Loucy (cell line): ENCODE results near the gene TASP1.

ENCODE experiments used
- EZH2phosphoT487 ChIP-seq: fragments of 200-600 bp; IDR thresholded peaks from 2 replicates; pipeline ENCODE4 v1.6.1; 2018; ENCODE audit warnings: antibody characterized with exemption, mild to moderate bottlenecking, moderate library complexity, borderline replicate concordance
- TF ChIP-seq, protein P1 (sequence below): fragments of 200-600 bp; sonication (generic); conservative IDR thresholded peaks from 2 replicates; pipeline ENCODE4 v1.5.1; 2014; ENCODE audit warnings: mild to moderate bottlenecking, antibody characterized with exemption, low read length

DNA sequence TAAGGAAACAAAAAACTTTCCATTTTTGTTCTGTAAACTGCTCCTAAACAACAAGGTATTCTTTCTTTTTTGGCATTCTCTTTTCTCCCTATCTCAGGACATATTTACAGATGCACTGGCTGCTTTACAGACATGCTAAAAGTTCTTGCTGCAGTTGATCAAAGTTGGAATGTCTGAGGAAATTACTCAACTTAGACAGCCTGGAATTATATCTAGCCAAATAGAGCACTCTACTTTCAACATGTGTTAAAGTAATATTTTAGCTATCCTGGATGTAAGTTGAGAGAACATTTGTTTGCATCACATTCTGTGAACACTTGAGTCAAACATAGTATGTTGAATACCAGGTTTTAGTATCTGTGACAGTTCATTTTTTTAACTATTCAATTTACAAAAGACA, 24.8 kb downstream of the TASP1 start:
- TF ChIP-seq, protein P1, sequence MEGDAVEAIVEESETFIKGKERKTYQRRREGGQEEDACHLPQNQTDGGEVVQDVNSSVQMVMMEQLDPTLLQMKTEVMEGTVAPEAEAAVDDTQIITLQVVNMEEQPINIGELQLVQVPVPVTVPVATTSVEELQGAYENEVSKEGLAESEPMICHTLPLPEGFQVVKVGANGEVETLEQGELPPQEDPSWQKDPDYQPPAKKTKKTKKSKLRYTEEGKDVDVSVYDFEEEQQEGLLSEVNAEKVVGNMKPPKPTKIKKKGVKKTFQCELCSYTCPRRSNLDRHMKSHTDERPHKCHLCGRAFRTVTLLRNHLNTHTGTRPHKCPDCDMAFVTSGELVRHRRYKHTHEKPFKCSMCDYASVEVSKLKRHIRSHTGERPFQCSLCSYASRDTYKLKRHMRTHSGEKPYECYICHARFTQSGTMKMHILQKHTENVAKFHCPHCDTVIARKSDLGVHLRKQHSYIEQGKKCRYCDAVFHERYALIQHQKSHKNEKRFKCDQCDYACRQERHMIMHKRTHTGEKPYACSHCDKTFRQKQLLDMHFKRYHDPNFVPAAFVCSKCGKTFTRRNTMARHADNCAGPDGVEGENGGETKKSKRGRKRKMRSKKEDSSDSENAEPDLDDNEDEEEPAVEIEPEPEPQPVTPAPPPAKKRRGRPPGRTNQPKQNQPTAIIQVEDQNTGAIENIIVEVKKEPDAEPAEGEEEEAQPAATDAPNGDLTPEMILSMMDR: no peak
- TF ChIP-seq EZH2phosphoT487: no peak
